ENCODE data around the gene DCAF6.
"Not testable (repeated sequence)": the region's sequence is repeated elsewhere in the genome, so short reads cannot be mapped to it uniquely, and the experiment has no call there.

Gene DCAF6

GRCh38 chr1:168031627-168032026 lies 95.1 kb downstream of the DCAF6 start:
- DNase-seq (ENCODE audit: low read depth), result no peak

GRCh38 chr1:168032029-168032428 lies 95.5 kb downstream of the DCAF6 start:
- DNase-seq (ENCODE audit: low read depth), result no peak

GRCh38 chr1:168035345-168035744 lies 98.9 kb downstream of the DCAF6 start:
- DNase-seq (ENCODE audit: low read depth), result no peak

GRCh38 chr1:168042362-168042761 lies 105.9 kb downstream of the DCAF6 start:
- DNase-seq (ENCODE audit: low read depth), result no peak

- no peak for DNase-seq (ENCODE audit: low read depth)
Observed at GRCh38 chr1:168045311-168045710, 108.8 kb downstream of the DCAF6 start.

GRCh38 chr1:168050307-168050706 lies 113.8 kb downstream of the DCAF6 start:
- no peak for DNase-seq (ENCODE audit: low read depth)

- DNase-seq (ENCODE audit: low read depth), result no peak
Observed at GRCh38 chr1:168050880-168051279, 114.4 kb downstream of the DCAF6 start.

GRCh38 chr1:168053681-168054080 lies 117.2 kb downstream of the DCAF6 start:
- no peak for DNase-seq (ENCODE audit: low read depth)

- DNase-seq (ENCODE audit: low read depth), result no peak
Observed at GRCh38 chr1:168054117-168054516, 117.6 kb downstream of the DCAF6 start.

- DNase-seq (ENCODE audit: low read depth), result not testable (repeated sequence)
Observed at GRCh38 chr1:168056152-168056551, 119.7 kb downstream of the DCAF6 start.

- no peak for DNase-seq (ENCODE audit: low read depth)
Observed at GRCh38 chr1:168057355-168057754, 120.9 kb downstream of the DCAF6 start.

GRCh38 chr1:168057921-168058320 lies 121.4 kb downstream of the DCAF6 start:
- DNase-seq (ENCODE audit: low read depth), result no peak

GRCh38 chr1:168064216-168064615 lies 127.7 kb downstream of the DCAF6 start:
- no peak for DNase-seq (ENCODE audit: low read depth)

- DNase-seq (ENCODE audit: low read depth), result no peak
Observed at GRCh38 chr1:168065506-168065905, 129.0 kb downstream of the DCAF6 start.

GRCh38 chr1:168069384-168069783 lies 132.9 kb downstream of the DCAF6 start:
- no peak for DNase-seq (ENCODE audit: low read depth)

GRCh38 chr1:168079761-168080160 lies 143.3 kb downstream of the DCAF6 start:
- DNase-seq (ENCODE audit: low read depth), result no peak

GRCh38 chr1:168081373-168082007 lies 145.0 kb downstream of the DCAF6 start:
- no peak for DNase-seq (ENCODE audit: low read depth)

GRCh38 chr1:168082008-168082876 lies 145.8 kb downstream of the DCAF6 start:
- peak; percentile 30 for DNase-seq (ENCODE audit: low read depth)

GRCh38 chr1:168083456-168084325 lies 147.2 kb downstream of the DCAF6 start:
- DNase-seq (ENCODE audit: low read depth), result no peak

- peak; percentile 37 for DNase-seq (ENCODE audit: low read depth)
Observed at GRCh38 chr1:168084396-168085231, 148.1 kb downstream of the DCAF6 start.

- DNase-seq (ENCODE audit: low read depth), result no peak
Observed at GRCh38 chr1:168085401-168085872, 149.0 kb downstream of the DCAF6 start.

All from stimulated activated CD8-positive, alpha-beta memory T cell treated with anti-CD3 and anti-CD28 coated beads, Interleukin-12 subunit alpha, Interleukin-12 subunit beta, amount 100 ng/mL, for 1 hour (primary cell).